ENCODE data around the gene ALG3. TPM values are rescaled to one million over a fixed set of nuclear protein-coding genes. Genes with fewer than 3 reads are reported as not detected.

ALG3 gene
- total RNA-seq, 1 experiment from 2014 or later = 57.3 TPM

- DNase-seq (ENCODE audit: low spot score) (no peak), ATAC-seq (no peak)
- H3K27me3 Mint-ChIP-seq (ENCODE audit: low read depth) = peaks cover 3% of the 10 kb centered on the region
- H3K27ac Mint-ChIP-seq = no peak overlapping the region
- no peaks in the 10 kb centered on the region for H3K9me3 Mint-ChIP-seq
- ChIA-PET POLR2A (interaction anchor here (1.0 kb wide), 1 partner anchor 9 kb away, joined by 3 read pairs; no protein-coding TSS in a partner anchor), CTCF (interaction anchor here (2.0 to 7.5 kb wide), 2 partner anchors 11 to 23 kb away, joined by 5 to 88 read pairs; partner anchors contain the start of genes CAMK2N2 and VWA5B2)
- no peak overlapping the region for H3K4me3 Mint-ChIP-seq
- TF ChIP-seq ZMAT4 (CRISPR knock-in tag; IDR thresholded peaks at IDR 0.05) = no peak
- no peak for TF ChIP-seq JAZF1 (CRISPR knock-in tag; IDR thresholded peaks at IDR 0.05)
- no peak for TF ChIP-seq USF1 (CRISPR knock-in tag; IDR thresholded peaks at IDR 0.05)
- TF ChIP-seq ARID4B (CRISPR knock-in tag; IDR thresholded peaks at IDR 0.05; ENCODE audit: borderline replicate concordance) = no peak
- no peak for TF ChIP-seq ZSCAN18 (CRISPR knock-in tag; IDR thresholded peaks at IDR 0.05)
- TF ChIP-seq SOX15 (CRISPR knock-in tag; IDR thresholded peaks at IDR 0.05) = no peak
- TF ChIP-seq SP1 (CRISPR knock-in tag; conservative IDR thresholded peaks at IDR 0.05) = no peak
- no peak for TF ChIP-seq CREB1 (CRISPR knock-in tag; IDR thresholded peaks at IDR 0.05)
- no peak for TF ChIP-seq ZNF671 (CRISPR knock-in tag; IDR thresholded peaks at IDR 0.05)
- TF ChIP-seq ZNF219 (CRISPR knock-in tag; IDR thresholded peaks at IDR 0.05; ENCODE audit: borderline replicate concordance) = no peak
- H3K36me3 Mint-ChIP-seq = peaks cover 9% of the 10 kb centered on the region
- H3K4me1 Mint-ChIP-seq = peaks cover 3% of the 10 kb centered on the region; the same call in 1 of the 2 replicates
Measured at GRCh38 chr3:184239221-184239620, 9.5 kb downstream of the ALG3 start.

GRCh38 chr3:184238246-184238818 lies 10.4 kb downstream of the ALG3 start:
- peaks cover 9% of the 10 kb centered on the region for H3K36me3 Mint-ChIP-seq
- H3K27ac Mint-ChIP-seq = no peak overlapping the region
- H3K4me1 Mint-ChIP-seq = peaks cover 3% of the 10 kb centered on the region; the same call in 1 of the 2 replicates
- ATAC-seq (no peak), DNase-seq (ENCODE audit: low spot score) (no peak)
- peaks cover 12% of the 10 kb centered on the region for H3K27me3 Mint-ChIP-seq (ENCODE audit: low read depth)
- ChIA-PET CTCF (interaction anchor here (0.8 to 7.5 kb wide), 2 partner anchors 10 to 11 kb away, joined by 3 to 88 read pairs; partner anchors contain the start of genes EEF1AKMT4 and VWA5B2), POLR2A (interaction anchor here (1.0 kb wide), 1 partner anchor 8 kb away, joined by 3 read pairs; no protein-coding TSS in a partner anchor)
- no peak overlapping the region for H3K4me3 Mint-ChIP-seq
- no peaks in the 10 kb centered on the region for H3K9me3 Mint-ChIP-seq
- TF ChIP-seq E2F1 (CRISPR knock-in tag; IDR thresholded peaks at IDR 0.05) (no peak), ZNF219 (CRISPR knock-in tag; IDR thresholded peaks at IDR 0.05; ENCODE audit: borderline replicate concordance) (no peak), GABPB1 (CRISPR knock-in tag; IDR thresholded peaks at IDR 0.05) (no peak), NR3C1 (CRISPR knock-in tag; conservative IDR thresholded peaks at IDR 0.05; ENCODE audit: low read depth) (no peak), NFYB (CRISPR knock-in tag; conservative IDR thresholded peaks at IDR 0.05; ENCODE audit: low read depth) (no peak), ZNF425 (CRISPR knock-in tag; conservative IDR thresholded peaks at IDR 0.05) (no peak), ARID4B (CRISPR knock-in tag; IDR thresholded peaks at IDR 0.05; ENCODE audit: borderline replicate concordance) (no peak), E2F4 (CRISPR knock-in tag; IDR thresholded peaks at IDR 0.05; ENCODE audit: borderline replicate concordance, low read depth) (no peak), SP1 (CRISPR knock-in tag; conservative IDR thresholded peaks at IDR 0.05) (no peak)

Data from WTC11 (cell line).